Large intestine (tissue), 3 donors: Measurements from ENCODE around the gene OR10G2. TPM values are rescaled to one million over a fixed set of nuclear protein-coding genes. Genes with fewer than 3 reads are reported as not detected.

Experiments used
- DNase-seq, 2 donors: peaks; one replicate each; pipeline versions ENCODE4 v3.0.0 to v3.0.0-alpha.2; 2013
- H3K27ac ChIP-seq: one replicate; pipeline ENCODE4 v1.5.1; 2013; ENCODE audit warnings: low read length
- H3K27me3 ChIP-seq: 2 replicates; pipeline ENCODE4 v1.6.1; 2013; ENCODE audit warnings: low read length; ENCODE audit not compliant: control insufficient read depth, insufficient read depth
- H3K36me3 ChIP-seq: 2 replicates; pipeline ENCODE4 v1.6.1; 2013; ENCODE audit warnings: low read length; ENCODE audit not compliant: control insufficient read depth, insufficient read depth
- H3K4me1 ChIP-seq: one replicate; pipeline ENCODE4 v1.6.1; 2013; ENCODE audit warnings: low read length; ENCODE audit not compliant: control insufficient read depth, insufficient read depth
- H3K4me3 ChIP-seq: one replicate; pipeline ENCODE4 v1.5.1; 2013; ENCODE audit warnings: low read length
- H3K9me3 ChIP-seq: one replicate; pipeline ENCODE4 v1.6.1; 2013; ENCODE audit warnings: mild to moderate bottlenecking, low read depth, low read length, moderate library complexity; ENCODE audit not compliant: control insufficient read depth
- WGBS: methylation state at CpG from one replicate; pipeline ENCODE4 v1.1.5; 2013; ENCODE audit warnings: low lambda C conversion rate; ENCODE audit not compliant: insufficient coverage; 5-methylcytosine and 5-hydroxymethylcytosine counted together
- polyA plus RNA-seq: library from polyadenylated mRNA; unstranded; fragments of 120-200 nt; gene quantifications from one replicate; pipeline ENCODE4 v1.2.1, GENCODE V29; 2013

Gene OR10G2
- polyA plus RNA-seq, 1 donor, result not detected

DNA sequence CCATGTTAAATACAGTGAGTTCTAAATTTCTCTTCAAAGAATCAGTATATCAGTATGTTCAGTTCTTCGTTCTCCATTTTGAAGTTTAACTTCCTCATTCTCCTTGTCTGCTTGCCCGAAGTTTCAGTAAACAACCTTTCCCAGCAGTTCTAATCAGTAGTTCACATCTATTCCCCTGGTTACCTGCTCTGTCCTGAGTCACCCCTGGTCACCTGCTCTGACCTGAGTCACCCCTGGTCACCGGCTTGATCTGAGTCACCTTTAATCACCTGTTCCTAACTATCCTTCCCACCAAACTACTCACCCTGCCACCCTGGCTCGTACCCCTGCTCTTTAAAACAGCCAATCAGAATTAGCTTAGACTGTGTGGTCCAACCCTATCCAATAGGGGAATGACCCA is 45.4 kb downstream of the OR10G2 start:
- no peaks in the 10 kb centered on the region for H3K4me1 ChIP-seq
- no peak for DNase-seq
- H3K9me3 ChIP-seq, result no peaks in the 10 kb centered on the region
- no peak overlapping the region for H3K27ac ChIP-seq
- H3K27me3 ChIP-seq, result no peaks in the 10 kb centered on the region
- no peak overlapping the region for H3K4me3 ChIP-seq
- 100% methylated on average over 2 of the region's 4 CpGs for WGBS
- H3K36me3 ChIP-seq, result no peaks in the 10 kb centered on the region

Other genes starting within 250 kb of the OR10G2 start
- gene CHD8, start 178.8 kb downstream of the OR10G2 start, polyA plus RNA-seq, result 40.0 TPM
- gene RAB2B, start 158.0 kb downstream of the OR10G2 start, polyA plus RNA-seq, result 31.6 TPM
- 55.2 TPM for gene TOX4, start 157.7 kb downstream of the OR10G2 start, polyA plus RNA-seq
- gene METTL3, start 123.6 kb downstream of the OR10G2 start, polyA plus RNA-seq, result 57.9 TPM
- gene SALL2, start 108.6 kb downstream of the OR10G2 start, polyA plus RNA-seq, result 10.2 TPM
- not detected for gene OR10G3, start 54.9 kb downstream of the OR10G2 start, polyA plus RNA-seq
- gene OR4E2, start 18.9 kb upstream of the OR10G2 start, polyA plus RNA-seq, result not detected
- gene OR4E1, start 38.9 kb upstream of the OR10G2 start, polyA plus RNA-seq, result not detected